PC-3 (cell line): Measurements from ENCODE around the gene ZNF385B. TPM values are rescaled to one million over a fixed set of nuclear protein-coding genes. Genes with fewer than 3 reads are reported as not detected.

ENCODE experiments used
- ATAC-seq: fragments of 200-7000 bp; cut with Tn5 transposase; 2 replicates; pipeline ENCODE4 v1.9.1; 2020; ENCODE audit warnings: mild to moderate bottlenecking, moderate library complexity
- BruUV-seq: library from RNA; stranded (reverse); fragments of 400-500 nt; replicated peaks from 2 replicates; lab custom pipeline; 2021; lab: Mats Ljungman, UMichigan
- CTCF ChIA-PET: fragments of 300-600 bp; sonication (Branson Sonifier 250); formaldehyde crosslinking; loops from one replicate; lab custom pipeline; 2022; ENCODE audit warnings: antibody characterized with exemption; lab: Charles Lee
- POLR2A ChIA-PET: fragments of 300-600 bp; sonication (Branson Sonifier 250); formaldehyde crosslinking; loops from one replicate; lab custom pipeline; 2022; ENCODE audit warnings: antibody characterized with exemption; ENCODE audit not compliant: unreplicated experiment; lab: Charles Lee
- DNase-seq: peaks from one replicate; pipeline ENCODE4 v3.0.0-alpha.2; 2015
- H2AFZ ChIP-seq: fragments of 300-600 bp; sonication (generic); 2 replicates; pipeline ENCODE4 v1.6.0; 2016; ENCODE audit warnings: antibody characterized with exemption, low read length
- H3F3A ChIP-seq: fragments of 300-600 bp; sonication (generic); one replicate; pipeline ENCODE4 v1.6.0; 2017; ENCODE audit warnings: antibody characterized with exemption, low read length, control low read depth, mild to moderate bottlenecking; ENCODE audit not compliant: unreplicated experiment
- H3K27ac ChIP-seq: fragments of 300-600 bp; sonication (generic); 2 replicates; pipeline ENCODE4 v1.5.1; 2016; ENCODE audit warnings: mild to moderate bottlenecking, low read length
- H3K27me3 ChIP-seq: fragments of 300-600 bp; sonication (generic); 2 replicates; pipeline ENCODE4 v1.6.1; 2016; ENCODE audit warnings: low read length, mixed read lengths
- H3K36me3 ChIP-seq: fragments of 300-600 bp; sonication (generic); 2 replicates; pipeline ENCODE4 v1.6.1; 2016; ENCODE audit warnings: low read depth, mixed run types, low read length, mixed read lengths
- H3K4me1 ChIP-seq: fragments of 300-600 bp; sonication (generic); 2 replicates; pipeline ENCODE4 v1.5.1; 2016; ENCODE audit warnings: low read length; ENCODE audit not compliant: insufficient read depth
- H3K4me2 ChIP-seq: fragments of 300-600 bp; sonication (generic); 2 replicates; pipeline ENCODE4 v1.6.0; 2016; ENCODE audit warnings: low read length
- H3K4me3 ChIP-seq: fragments of 300-600 bp; sonication (generic); 2 replicates; pipeline ENCODE4 v1.5.1; 2016; ENCODE audit warnings: mild to moderate bottlenecking, low read length, mixed read lengths
- H3K79me2 ChIP-seq: fragments of 300-600 bp; sonication (generic); 2 replicates; pipeline ENCODE4 v1.6.1; 2017; ENCODE audit warnings: low read length, mixed read lengths
- H3K9ac ChIP-seq: fragments of 300-600 bp; sonication (generic); 2 replicates; pipeline ENCODE4 v1.6.0; 2016; ENCODE audit warnings: mild to moderate bottlenecking, low read length
- H3K9me2 ChIP-seq: fragments of 300-600 bp; sonication (generic); replicated peaks from 2 replicates; pipeline ENCODE4 v1.6.1; 2016; ENCODE audit warnings: mixed run types, low read length, mixed read lengths
- H3K9me3 ChIP-seq: fragments of 300-600 bp; sonication (generic); 2 replicates; pipeline ENCODE4 v1.6.1; 2016; ENCODE audit warnings: low read length, mixed read lengths
- H4K20me1 ChIP-seq: fragments of 300-600 bp; sonication (generic); 2 replicates; pipeline ENCODE4 v1.6.1; 2016; ENCODE audit warnings: low read length, mixed read lengths
- EZH2 ChIP-seq: fragments of 300-600 bp; sonication (generic); IDR thresholded peaks from one replicate; pipeline ENCODE4 v1.6.1; 2017; ENCODE audit warnings: antibody characterized with exemption, mild to moderate bottlenecking, low read length; ENCODE audit not compliant: unreplicated experiment
- EZH2phosphoT487 ChIP-seq: fragments of 300-600 bp; sonication (generic); IDR thresholded peaks from 2 replicates; pipeline ENCODE4 v1.6.1; 2018; ENCODE audit warnings: mild to moderate bottlenecking, antibody characterized with exemption, low read length, borderline replicate concordance
- intact Hi-C: fragments of 100-400 bp; cut with micrococcal nuclease; formaldehyde crosslinking; loops from 2 replicates; pipeline ENCODE4 v1.9.0; 2023
- total RNA-seq: library from RNA; depleted of rRNA; stranded (reverse); fragments of >200 nt; gene quantifications from 2 replicates; pipeline ENCODE4 v1.2.3, GENCODE V29; 2014
- TF ChIP-seq, protein P1 (sequence below): fragments of 300-600 bp; sonication (generic); conservative IDR thresholded peaks from 2 replicates; pipeline ENCODE4 v1.5.1; 2017; ENCODE audit warnings: antibody characterized with exemption, low read depth, mild to moderate bottlenecking, low read length

ZNF385B gene
- total RNA-seq, 1 experiment from 2014 or later = 2.4 TPM

DNA sequence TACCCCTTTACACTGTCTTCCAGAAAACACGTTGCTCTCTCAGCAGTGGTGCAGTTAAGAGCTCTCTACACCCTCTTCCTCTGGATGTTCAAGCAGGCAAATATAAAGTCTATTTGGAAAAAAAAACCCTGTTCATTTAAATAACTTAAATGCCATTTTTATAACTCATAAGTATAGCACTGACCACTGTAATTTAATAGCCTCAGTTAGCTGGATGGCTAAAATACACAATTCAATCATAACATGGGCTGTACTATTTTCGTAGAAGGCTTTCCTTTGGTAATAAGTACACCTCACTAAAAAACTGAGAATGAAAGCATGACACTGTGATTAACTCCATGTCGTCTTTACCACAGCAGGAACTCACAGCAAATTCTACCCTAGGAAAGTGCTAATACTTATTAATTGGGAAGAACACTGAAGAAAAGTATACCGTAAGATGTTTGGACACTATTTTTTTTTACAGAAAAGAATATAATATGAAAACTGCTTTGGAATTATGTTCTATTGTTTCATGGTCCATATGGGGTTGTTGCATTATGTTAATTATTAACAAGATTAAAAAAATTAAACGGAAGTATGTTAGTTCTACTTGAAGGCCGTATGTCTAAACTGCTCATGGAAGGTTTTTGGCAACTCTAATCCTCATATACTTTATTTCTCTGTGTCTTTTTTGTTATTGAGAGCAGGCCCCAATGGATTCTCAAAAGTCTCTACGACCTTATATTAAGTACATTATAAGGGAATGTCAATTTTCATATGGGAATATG is 269.1 kb downstream of the ZNF385B start:
- H3K27ac ChIP-seq = no peak overlapping the region

GRCh38 chr2:179591690-179592089 is 269.7 kb downstream of the ZNF385B start:
- ChIA-PET POLR2A (interaction anchor here (0.6 kb wide), 1 partner anchor 320 kb away, joined by 4 read pairs; no protein-coding TSS in a partner anchor), CTCF (no interaction called here)
- ATAC-seq = no peak
- Histone ChIP-seq H3K79me2 (no peaks in the 10 kb centered on the region), H3K27ac (no peak overlapping the region), H3K9me2 (no peaks in the 10 kb centered on the region), H3F3A (no peaks in the 10 kb centered on the region), H4K20me1 (no peaks in the 10 kb centered on the region), H3K4me2 (peak overlapping the region; percentile 11; the same call in 1 of the 2 replicates), H3K4me1 (peaks cover 20% of the 10 kb centered on the region), H3K4me3 (no peak overlapping the region), H3K27me3 (no peaks in the 10 kb centered on the region), H3K9me3 (no peaks in the 10 kb centered on the region), H2AFZ (0 out of 2 replicates have a peak overlapping the region, but pooled peaks have one; percentile 20), H3K36me3 (no peaks in the 10 kb centered on the region), H3K9ac (no peak overlapping the region)
- intact Hi-C loops = no loop called here
- TF ChIP-seq EZH2phosphoT487 (no peak), EZH2 (no peak)
- TF ChIP-seq, protein P1, sequence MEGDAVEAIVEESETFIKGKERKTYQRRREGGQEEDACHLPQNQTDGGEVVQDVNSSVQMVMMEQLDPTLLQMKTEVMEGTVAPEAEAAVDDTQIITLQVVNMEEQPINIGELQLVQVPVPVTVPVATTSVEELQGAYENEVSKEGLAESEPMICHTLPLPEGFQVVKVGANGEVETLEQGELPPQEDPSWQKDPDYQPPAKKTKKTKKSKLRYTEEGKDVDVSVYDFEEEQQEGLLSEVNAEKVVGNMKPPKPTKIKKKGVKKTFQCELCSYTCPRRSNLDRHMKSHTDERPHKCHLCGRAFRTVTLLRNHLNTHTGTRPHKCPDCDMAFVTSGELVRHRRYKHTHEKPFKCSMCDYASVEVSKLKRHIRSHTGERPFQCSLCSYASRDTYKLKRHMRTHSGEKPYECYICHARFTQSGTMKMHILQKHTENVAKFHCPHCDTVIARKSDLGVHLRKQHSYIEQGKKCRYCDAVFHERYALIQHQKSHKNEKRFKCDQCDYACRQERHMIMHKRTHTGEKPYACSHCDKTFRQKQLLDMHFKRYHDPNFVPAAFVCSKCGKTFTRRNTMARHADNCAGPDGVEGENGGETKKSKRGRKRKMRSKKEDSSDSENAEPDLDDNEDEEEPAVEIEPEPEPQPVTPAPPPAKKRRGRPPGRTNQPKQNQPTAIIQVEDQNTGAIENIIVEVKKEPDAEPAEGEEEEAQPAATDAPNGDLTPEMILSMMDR = no peak
- no TSS peak for BruUV-seq
- DNase-seq = no peak

More for the DNA sequence above, 269.1 kb downstream of the ZNF385B start:
- H3F3A ChIP-seq = no peaks in the 10 kb centered on the region
- no peaks in the 10 kb centered on the region for H3K9me2 ChIP-seq
- ATAC-seq = peak; percentile 80
- peak; percentile 63 for DNase-seq
- H3K4me3 ChIP-seq = no peak overlapping the region
- H3K9ac ChIP-seq = no peak overlapping the region
- H3K4me1 ChIP-seq = peaks cover 20% of the 10 kb centered on the region
- H2AFZ ChIP-seq = 0 out of 2 replicates have a peak overlapping the region, but pooled peaks have one; percentile 4
- intact Hi-C loops = no loop called here
- no peaks in the 10 kb centered on the region for H3K27me3 ChIP-seq
- BruUV-seq = no TSS peak
- TF ChIP-seq EZH2 (no peak), EZH2phosphoT487 (no peak)
- TF ChIP-seq, protein P1 = no peak
- ChIA-PET POLR2A (interaction anchor here (0.6 kb wide), 2 partner anchors 142 to 320 kb away, joined by 3 to 4 read pairs; no protein-coding TSS in a partner anchor), CTCF (no interaction called here)
- no peaks in the 10 kb centered on the region for H3K9me3 ChIP-seq
- no peaks in the 10 kb centered on the region for H3K36me3 ChIP-seq
- H4K20me1 ChIP-seq = no peaks in the 10 kb centered on the region
- peak overlapping the region; percentile 11 for H3K4me2 ChIP-seq
- H3K79me2 ChIP-seq = no peaks in the 10 kb centered on the region
